Keratinocyte (primary cell): ENCODE measurements around the gene ABHD2. TPM values are rescaled to one million over a fixed set of nuclear protein-coding genes. Genes with fewer than 3 reads are reported as not detected.

ENCODE experiments used
- DNase-seq: peaks from one replicate; pipeline ENCODE4 v3.0.0-alpha.2; 2011; ENCODE audit warnings: low read depth, missing footprints, low spot score
- FAIRE-seq: peaks from 2 replicates; lab custom pipeline; 2011; peaks lifted over from hg19 to GRCh38; lab: Jason Lieb, UNC
- H2AFZ ChIP-seq: 2 replicates; pipeline ENCODE4 v1.6.0; 2012; ENCODE audit warnings: low read length, control low read depth, inconsistent platforms; ENCODE audit not compliant: control insufficient read depth
- H3K27ac ChIP-seq: 2 replicates; pipeline ENCODE4 v1.5.1; 2011; ENCODE audit warnings: low read length; ENCODE audit not compliant: control insufficient read depth, insufficient read depth
- H3K27me3 ChIP-seq: 3 replicates; pipeline ENCODE4 v1.6.0; 2011; ENCODE audit warnings: low read length; ENCODE audit not compliant: control insufficient read depth, insufficient read depth; ENCODE audit errors: extremely low read depth
- H3K36me3 ChIP-seq, 2 experiments: 2 replicates in 1 of 2; 3 replicates in 1 of 2; pipeline ENCODE4 v1.5.1; 2011; ENCODE audit warnings: low read length in 2 of 2, mild to moderate bottlenecking in 1 of 2; ENCODE audit not compliant: control insufficient read depth in 2 of 2, insufficient read depth in 2 of 2; ENCODE audit errors: extremely low read depth in 1 of 2
- H3K4me1 ChIP-seq: 3 replicates; pipeline ENCODE4 v1.5.1; 2011; ENCODE audit warnings: low read length; ENCODE audit not compliant: control insufficient read depth, insufficient read depth; ENCODE audit errors: extremely low read depth
- H3K4me2 ChIP-seq: 3 replicates; pipeline ENCODE4 v1.6.0; 2011; ENCODE audit warnings: low read depth, low read length; ENCODE audit not compliant: control insufficient read depth, insufficient read depth; ENCODE audit errors: extremely low read depth
- H3K4me3 ChIP-seq, 3 experiments: fragments of 200-600 bp in 1 of 3; sonication (generic) in 1 of 3; 2 replicates in 2 of 3; 3 replicates in 1 of 3; pipeline ENCODE4 v1.5.1; 2011 to 2016; ENCODE audit warnings: low read length in 3 of 3, mild to moderate bottlenecking in 3 of 3, control low read depth in 2 of 3, inconsistent platforms in 1 of 3, low read depth in 1 of 3, mixed read lengths in 1 of 3, mixed run types in 1 of 3, moderate library complexity in 1 of 3; ENCODE audit not compliant: control insufficient read depth in 2 of 3, insufficient read depth in 2 of 3; ENCODE audit errors: extremely low read depth in 1 of 3
- H3K79me2 ChIP-seq: 2 replicates; pipeline ENCODE4 v1.6.0; 2012; ENCODE audit warnings: low read length; ENCODE audit not compliant: control insufficient read depth, insufficient read depth
- H3K9ac ChIP-seq: 3 replicates; pipeline ENCODE4 v1.6.0; 2011; ENCODE audit warnings: low read length; ENCODE audit not compliant: control insufficient read depth, insufficient read depth; ENCODE audit errors: extremely low read depth
- H3K9me1 ChIP-seq: 3 replicates; pipeline ENCODE4 v1.6.0; 2011; ENCODE audit warnings: low read length; ENCODE audit not compliant: control insufficient read depth, insufficient read depth; ENCODE audit errors: extremely low read depth
- H3K9me3 ChIP-seq: 2 replicates; pipeline ENCODE4 v1.5.1; 2012; ENCODE audit warnings: low read depth, low read length; ENCODE audit not compliant: control insufficient read depth
- H4K20me1 ChIP-seq: 3 replicates; pipeline ENCODE4 v1.6.0; 2011; ENCODE audit warnings: low read length; ENCODE audit not compliant: control insufficient read depth, insufficient read depth; ENCODE audit errors: extremely low read depth
- CTCF ChIP-seq, 3 experiments: IDR thresholded peaks in 1 of 3; conservative IDR thresholded peaks in 1 of 3; optimal IDR thresholded peaks in 1 of 3; 2 replicates in 2 of 3; 3 replicates in 1 of 3; pipeline versions ENCODE3 to v1.5.1; 2011; ENCODE audit warnings: low read length in 3 of 3, mild to moderate bottlenecking in 3 of 3, moderate library complexity in 2 of 3, control low read depth in 1 of 3, inconsistent platforms in 1 of 3; ENCODE audit not compliant: insufficient read depth in 2 of 3; ENCODE audit errors: extremely low read depth in 1 of 3
- EZH2 ChIP-seq: IDR thresholded peaks from one replicate; pipeline ENCODE4 v1.6.1; 2012; ENCODE audit warnings: inconsistent platforms, mild to moderate bottlenecking, low read length, moderate library complexity
- dilution Hi-C: fragments of 300-500 bp; cut with MboI; formaldehyde crosslinking; loops from one replicate; pipeline ENCODE4 v1.7.0; 2020; ENCODE audit warnings: low sequenced_read_pairs; ENCODE audit not compliant: extremely low pct_ligation_motif_present
- polyA plus RNA-seq, 5 experiments: library from polyadenylated mRNA; depleted of rRNA in 3 of 5; stranded (reverse) in 3 of 5; stranded (forward) in 1 of 5; unstranded in 1 of 5; fragments of >200 nt; gene quantifications; 1 replicate in 1 of 5; 2 replicates in 3 of 5; 3 replicates in 1 of 5; pipeline versions ENCODE4 v1.2.1 to v1.2.3, GENCODE V29; 2011 to 2012; ENCODE audit warnings: missing spikeins in 2 of 5, low read depth in 1 of 5, low replicate concordance in 1 of 5

ABHD2 gene
- polyA plus RNA-seq, 1 donor (not counting 4 experiments of a cell fraction or from before 2014, with no cell fraction given): 22.8 TPM

GRCh38 chr15:89071471-89071870, 16.8 kb upstream of the ABHD2 start:
- Histone ChIP-seq H3K4me3 (no peak overlapping the region), H3K79me2 (no peaks in the 10 kb centered on the region), H4K20me1 (no peaks in the 10 kb centered on the region), H3K9me1 (no peaks in the 10 kb centered on the region), H3K9ac (no peak overlapping the region), H2AFZ (peak overlapping the region; percentile 8), H3K9me3 (peaks cover 7% of the 10 kb centered on the region), H3K4me1 (peaks cover 17% of the 10 kb centered on the region), H3K27ac (no peak overlapping the region), H3K4me2 (no peak overlapping the region), H3K36me3 (no peaks in the 10 kb centered on the region), H3K27me3 (no peaks in the 10 kb centered on the region)
- DNase-seq: no peak
- TF ChIP-seq EZH2 (no peak), CTCF (optimal IDR thresholded peaks at IDR 0.05 in 1 of 3, IDR thresholded peaks at IDR 0.05 in 1 of 3, conservative IDR thresholded peaks at IDR 0.05 in 1 of 3; ENCODE audit: extremely low read depth in 1 of 3, insufficient read depth in 2 of 3, low read length in 3 of 3) (no peak)
- FAIRE-seq: no peak
- dilution Hi-C loops: no loop called here

- Histone ChIP-seq H3K27ac (no peak overlapping the region), H4K20me1 (no peaks in the 10 kb centered on the region), H3K9me3 (peaks cover 4% of the 10 kb centered on the region), H3K27me3 (no peaks in the 10 kb centered on the region), H2AFZ (no peak overlapping the region), H3K79me2 (no peaks in the 10 kb centered on the region), H3K36me3 (no peaks in the 10 kb centered on the region), H3K4me2 (no peak overlapping the region), H3K4me1 (peaks cover 17% of the 10 kb centered on the region), H3K9ac (no peak overlapping the region), H3K9me1 (no peaks in the 10 kb centered on the region), H3K4me3 (no peak overlapping the region)
- DNase-seq (no peak), FAIRE-seq (no peak)
- TF ChIP-seq CTCF (optimal IDR thresholded peaks at IDR 0.05 in 1 of 3, IDR thresholded peaks at IDR 0.05 in 1 of 3, conservative IDR thresholded peaks at IDR 0.05 in 1 of 3; ENCODE audit: extremely low read depth in 1 of 3, insufficient read depth in 2 of 3, low read length in 3 of 3) (no peak), EZH2 (no peak)
- dilution Hi-C loops: no loop called here
Observed at GRCh38 chr15:89072277-89072869, 15.9 kb upstream of the ABHD2 start.
